ENCODE measurements around the gene TBC1D14.
A peak's percentile ranks its signal among the peaks of the same experiment; 100 is the strongest.

Gene TBC1D14

DNA sequence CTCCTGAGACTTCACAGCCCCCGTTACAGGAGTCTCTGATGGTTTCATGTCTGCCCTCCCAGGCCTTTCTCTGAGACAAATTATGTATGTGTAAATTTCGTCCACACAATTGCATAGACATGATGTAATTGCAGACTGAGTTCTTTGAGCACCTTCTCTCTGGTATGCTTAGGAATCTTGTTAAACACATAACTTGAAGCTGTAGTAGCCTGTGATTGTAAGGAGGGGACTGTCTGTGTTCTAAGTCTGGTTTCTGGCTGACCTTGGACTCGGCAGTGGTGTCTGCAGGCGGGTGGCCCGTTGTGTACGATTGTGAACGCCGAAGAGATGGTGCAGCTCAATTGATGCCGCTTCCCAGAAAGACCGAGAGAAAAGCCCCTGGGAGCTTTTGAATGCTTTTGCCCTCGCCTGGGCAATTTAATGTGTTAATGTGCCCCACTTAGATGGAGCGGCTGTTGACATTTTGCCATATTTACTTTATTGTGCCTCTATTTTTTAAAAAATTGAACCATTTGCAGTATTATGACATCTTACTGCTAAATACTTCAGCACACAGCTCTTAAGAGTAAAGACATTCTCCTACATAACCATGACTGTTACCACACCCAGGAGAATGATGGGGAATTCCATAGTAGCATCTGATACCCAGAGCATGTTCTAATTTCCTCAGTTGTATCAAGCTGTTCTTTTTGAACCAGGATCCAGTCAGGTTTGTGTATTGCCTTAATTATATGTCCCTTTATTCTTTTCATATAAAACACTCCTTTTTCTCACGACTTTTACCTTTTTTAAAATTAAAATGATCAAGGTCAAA lies 75.2 kb downstream of the TBC1D14 start:
- no peak for DNase-seq

DNA sequence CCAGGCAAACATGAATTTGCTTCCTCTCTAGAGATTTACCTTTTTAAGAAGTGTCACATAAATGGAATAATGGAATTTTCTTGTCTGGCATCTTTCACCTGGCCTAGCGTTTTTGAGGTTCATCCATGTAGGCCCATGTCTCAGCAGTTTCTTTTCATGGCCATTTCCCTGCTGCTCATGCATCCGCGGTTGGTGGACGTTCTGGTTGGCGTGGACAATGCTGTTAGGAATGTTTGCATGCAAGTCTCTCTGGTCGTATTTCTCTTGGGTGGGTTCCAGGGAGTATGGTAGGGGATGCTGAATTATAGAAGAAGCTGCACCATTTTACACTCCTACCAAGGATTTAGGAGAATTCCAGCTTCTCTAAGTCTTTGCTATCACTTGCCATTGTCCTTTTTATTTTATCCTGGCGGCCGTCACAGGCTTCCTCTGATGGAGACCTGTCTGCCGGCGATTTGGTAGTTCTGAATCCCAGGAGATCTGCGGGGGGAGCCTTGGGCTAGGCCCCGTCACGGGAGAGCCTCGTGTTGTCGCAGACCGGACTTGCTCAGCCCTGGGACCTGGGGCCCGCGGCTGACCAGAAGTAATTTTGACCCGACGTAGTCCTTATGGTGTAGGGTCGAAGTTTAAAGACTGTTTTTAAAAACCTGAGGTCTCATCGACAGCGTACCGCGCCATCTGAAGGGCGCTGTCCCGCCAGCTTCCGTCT lies 76.6 kb downstream of the TBC1D14 start:
- peak in 1 of 2 experiments; percentile 17 for DNase-seq

DNA sequence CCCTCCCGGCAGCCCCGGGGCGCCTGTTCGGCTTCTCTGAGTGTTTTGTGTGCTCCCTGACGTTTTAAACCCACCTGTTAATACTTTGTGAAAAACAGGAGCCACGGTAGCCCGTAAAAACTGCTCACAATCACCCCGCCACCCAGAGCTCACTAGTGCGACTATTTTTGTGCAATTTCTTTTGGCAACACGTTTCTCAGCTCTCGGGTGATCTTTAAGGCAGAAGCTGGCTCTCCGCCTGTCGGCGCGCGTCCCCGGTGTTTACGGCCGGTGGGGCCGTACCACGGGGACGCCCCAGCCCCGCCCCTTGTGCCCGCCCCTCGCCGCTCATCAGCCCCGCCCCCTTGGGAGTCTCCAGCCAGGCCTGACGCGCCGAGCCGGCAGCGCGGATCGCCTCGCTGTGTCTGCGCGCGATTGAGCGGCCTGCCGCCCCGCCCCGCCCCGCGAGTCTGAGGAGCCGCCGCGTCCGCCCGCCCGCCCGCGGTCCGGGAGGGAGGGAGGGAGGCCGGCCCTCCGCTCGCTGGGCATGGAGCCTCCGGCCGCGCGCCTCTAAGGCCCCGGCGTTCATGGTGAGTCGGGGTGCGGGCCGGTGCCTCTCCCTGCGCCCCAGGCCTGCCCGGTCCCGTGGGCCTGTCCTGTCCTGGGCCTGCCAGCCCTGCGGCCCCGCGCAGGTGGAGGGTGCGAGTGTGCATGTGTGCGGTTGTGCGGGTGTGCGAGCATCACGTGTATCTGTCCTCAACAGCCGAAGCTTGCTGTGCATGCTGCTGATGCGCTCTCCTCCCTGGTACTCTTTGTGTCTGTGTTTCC lies 77.4 kb downstream of the TBC1D14 start:
- DNase-seq = peak; percentile 69 to 79

DNA sequence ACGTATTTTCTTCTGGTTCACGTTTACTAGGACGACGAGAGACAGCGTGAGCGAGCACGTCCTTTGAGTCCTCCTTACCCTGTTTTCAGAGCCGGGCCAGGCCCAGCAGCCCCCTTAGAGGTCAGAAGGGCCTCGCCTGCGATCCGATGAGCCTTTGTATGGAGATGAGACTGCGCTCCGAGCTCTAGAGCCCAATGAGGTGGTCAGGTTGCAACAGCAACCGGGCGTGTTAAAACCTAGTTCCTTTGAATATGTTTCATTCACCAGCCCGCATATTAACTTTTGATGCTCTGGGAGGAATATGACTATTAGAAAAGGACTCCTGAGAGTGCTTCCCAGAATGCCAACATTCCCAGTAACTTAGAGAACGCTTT lies 77.9 kb downstream of the TBC1D14 start:
- DNase-seq = no peak

DNA sequence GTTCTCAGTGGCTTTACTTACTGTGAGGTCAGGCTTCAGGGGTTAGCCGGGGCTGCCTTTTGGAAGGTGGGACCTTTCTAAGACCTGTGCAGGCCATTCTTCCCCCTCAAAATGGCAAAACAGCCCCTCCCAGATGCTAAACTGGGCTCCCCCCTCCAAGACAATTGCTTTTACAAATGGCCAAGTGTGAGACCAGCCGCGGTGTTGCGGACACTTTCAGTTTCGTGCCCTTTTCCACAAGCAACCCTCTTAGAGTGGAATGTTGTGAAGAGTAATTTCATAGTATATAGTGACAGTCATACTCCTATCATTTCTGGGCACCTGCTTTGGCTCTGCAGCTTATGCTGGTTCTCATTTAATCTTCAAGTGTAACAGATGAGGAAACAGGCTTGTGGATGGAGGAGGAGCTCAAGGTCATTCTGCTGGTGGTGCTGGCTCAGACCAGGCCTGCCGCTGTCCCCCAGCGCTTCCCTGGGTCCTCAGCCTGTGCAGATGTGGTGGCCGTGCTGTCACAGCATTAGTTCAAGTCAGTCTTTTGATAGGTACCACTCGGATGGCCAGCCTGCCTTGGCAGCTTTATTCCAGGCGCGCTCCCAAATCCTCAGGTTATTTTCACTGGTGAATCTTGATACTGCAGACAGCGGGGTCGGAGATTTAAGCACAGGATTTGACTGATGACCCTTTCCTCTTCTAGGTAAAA lies 78.5 kb downstream of the TBC1D14 start:
- DNase-seq = no peak

DNA sequence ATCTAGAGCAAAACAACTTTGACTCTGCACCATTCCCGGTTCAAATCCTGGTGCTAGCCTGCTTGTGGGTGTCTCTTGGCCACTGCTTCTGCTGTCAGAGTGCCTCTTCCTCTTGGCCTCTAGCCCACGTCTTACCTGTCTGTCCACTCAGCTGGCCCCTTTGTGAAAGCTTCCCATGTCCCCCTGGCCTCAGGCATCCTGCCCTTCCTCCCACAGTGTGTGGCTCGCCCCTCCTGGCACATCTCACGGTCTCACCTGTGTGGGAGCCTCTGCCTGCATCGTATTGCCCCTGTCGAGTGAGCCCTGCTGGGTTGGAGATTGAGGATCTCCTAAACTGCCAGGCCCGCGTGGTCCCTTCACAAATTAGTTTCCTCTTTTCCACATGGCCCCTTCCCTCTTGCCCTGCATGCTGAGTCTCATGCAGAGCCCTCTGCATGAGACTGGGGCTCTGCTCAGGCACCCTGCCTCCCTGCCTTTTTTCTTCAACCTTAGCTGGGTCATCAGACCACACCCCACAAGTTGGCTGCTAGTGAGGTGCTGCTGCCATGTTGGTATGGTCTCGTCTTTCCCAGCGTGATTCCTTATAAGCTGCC lies 79.8 kb downstream of the TBC1D14 start:
- no peak for DNase-seq

DNA sequence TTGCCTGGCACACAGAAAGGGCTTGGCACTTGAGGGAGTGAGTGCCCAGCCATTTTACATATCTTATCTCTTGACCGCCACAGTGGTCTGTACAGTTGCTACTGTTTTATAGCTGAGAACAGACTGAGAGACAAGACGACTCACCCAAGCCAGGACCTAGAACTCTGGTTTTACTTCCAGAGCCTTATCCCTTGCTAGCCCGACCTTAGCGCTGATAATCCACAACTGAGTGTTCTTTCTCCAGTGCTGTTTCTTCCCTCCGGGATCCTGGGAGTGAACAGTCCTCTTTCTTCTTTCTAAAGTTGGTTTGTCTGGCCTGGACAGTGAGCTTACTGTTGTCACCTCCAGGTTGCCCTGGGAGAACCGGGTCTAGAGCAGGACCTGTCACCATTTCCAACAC lies 81.0 kb downstream of the TBC1D14 start:
- DNase-seq = no peak

DNA sequence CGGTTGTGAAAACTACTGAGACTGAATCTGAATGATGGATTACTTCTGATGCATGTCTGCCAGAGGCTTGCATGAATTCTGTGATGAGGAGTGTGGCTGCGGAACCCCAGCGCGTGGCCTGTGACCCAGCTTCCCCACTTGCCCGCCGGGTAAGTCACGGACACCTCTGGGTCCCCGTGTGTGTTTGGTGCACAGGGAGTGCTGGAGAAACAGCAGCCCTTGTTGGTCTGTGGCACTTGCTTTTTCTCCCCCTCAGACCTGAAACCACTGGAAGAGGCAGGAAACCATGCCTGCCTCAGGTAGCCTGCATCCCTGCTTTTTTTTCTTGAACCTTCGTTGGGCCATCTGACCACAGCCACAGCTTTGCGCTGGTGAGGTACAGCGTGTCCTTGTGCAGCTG lies 81.6 kb downstream of the TBC1D14 start:
- DNase-seq = no peak

DNA sequence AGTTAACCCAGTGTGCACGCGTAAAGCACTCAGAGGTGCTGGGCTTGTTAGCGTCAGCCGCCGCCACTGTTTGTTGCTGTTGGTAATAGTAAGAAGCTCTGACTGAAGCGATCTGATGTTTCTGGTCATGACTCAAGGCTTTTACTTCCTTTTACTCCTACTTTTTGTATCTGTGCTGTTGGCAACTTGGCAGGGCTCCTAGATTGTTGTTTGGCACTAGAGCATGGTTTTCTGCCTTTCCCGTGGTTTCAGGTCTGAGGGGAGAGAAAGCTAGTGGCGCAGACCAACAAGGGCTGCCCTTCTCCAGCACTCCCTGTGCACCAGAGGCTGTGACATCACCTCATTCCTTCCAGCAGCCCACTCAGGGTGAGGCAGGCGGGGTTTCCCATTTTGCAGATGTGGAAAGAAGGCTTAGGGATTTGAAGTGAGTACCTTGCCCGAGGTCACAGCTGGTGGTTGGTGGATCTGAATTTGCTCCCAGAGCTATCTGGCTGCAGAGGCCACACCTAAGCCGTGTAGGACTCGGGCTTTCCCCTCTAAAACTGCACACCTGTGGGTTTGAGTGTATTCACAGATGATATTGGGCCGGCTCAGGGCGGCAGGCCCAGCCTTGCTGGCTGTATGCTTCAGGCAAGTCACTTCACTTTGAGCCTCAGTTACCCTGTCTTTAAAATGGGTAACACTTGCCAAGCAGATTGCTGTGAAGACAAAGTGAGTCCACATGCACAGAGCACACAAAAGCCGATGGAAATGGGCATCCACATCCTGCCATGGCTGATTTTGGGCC lies 82.3 kb downstream of the TBC1D14 start:
- no peak for DNase-seq

DNA sequence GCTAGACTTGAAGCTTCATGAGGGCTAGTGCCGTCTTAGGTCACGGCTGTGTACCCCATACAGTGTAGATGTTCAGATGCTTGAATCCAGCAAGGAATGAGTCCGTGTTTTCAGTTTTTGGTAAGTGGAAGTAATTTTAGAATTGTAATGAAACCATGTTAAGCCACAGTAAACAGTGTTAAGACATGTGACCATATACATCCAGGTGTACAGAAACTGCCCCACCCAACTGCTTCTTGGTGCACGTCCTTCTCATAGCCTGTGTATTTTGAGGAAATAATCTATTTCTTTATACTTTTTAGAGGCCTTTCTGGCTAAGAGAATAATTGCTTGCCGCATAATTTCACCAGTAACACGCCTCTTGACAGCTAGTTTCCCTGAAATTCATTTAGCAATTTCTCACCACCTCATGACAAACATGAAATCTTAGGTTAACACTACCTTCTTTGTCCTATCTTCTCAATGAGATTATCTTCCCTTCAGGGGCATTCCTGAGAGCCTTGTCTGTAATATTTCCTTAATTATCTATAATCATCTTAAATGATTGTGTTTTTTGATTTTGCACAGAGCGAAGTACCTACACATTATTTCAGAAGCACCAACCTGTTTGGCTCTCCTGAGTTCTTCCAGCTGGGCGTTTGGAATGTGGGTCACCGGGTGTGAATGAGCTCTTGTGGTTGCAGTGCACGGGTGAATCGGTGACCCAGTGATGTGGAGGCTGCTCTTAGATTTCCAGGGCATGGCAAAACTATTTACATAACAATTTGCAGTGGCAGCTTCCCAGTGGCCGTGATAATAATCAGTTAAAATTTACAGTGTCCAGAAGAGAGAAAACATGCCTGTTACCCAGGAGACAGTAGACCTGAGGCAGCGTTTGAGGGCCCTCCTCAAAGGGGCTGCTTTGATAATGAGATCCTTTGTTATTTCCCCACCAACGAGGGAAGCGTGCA lies 83.4 kb downstream of the TBC1D14 start:
- DNase-seq = no peak

DNA sequence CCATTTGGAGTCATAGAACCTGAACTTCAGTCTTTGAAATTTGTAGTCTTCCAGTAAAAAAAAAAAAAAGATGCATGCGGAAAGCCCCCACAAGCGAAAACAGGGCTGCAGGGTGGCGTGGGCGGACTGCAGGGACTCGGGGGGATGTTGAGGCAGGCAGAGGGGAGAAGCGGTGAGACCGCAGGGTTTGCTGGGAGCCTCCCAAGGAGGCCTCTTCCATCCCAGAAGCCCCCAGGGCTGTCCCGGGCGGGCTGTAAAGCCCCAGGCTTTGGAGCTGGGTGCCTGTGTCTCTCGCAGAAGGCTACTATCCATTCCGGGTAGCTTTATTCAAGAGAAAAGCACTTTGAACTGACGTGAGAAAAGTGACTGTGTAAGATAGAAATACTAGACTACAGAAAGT lies 86.9 kb downstream of the TBC1D14 start:
- DNase-seq = no peak

DNA sequence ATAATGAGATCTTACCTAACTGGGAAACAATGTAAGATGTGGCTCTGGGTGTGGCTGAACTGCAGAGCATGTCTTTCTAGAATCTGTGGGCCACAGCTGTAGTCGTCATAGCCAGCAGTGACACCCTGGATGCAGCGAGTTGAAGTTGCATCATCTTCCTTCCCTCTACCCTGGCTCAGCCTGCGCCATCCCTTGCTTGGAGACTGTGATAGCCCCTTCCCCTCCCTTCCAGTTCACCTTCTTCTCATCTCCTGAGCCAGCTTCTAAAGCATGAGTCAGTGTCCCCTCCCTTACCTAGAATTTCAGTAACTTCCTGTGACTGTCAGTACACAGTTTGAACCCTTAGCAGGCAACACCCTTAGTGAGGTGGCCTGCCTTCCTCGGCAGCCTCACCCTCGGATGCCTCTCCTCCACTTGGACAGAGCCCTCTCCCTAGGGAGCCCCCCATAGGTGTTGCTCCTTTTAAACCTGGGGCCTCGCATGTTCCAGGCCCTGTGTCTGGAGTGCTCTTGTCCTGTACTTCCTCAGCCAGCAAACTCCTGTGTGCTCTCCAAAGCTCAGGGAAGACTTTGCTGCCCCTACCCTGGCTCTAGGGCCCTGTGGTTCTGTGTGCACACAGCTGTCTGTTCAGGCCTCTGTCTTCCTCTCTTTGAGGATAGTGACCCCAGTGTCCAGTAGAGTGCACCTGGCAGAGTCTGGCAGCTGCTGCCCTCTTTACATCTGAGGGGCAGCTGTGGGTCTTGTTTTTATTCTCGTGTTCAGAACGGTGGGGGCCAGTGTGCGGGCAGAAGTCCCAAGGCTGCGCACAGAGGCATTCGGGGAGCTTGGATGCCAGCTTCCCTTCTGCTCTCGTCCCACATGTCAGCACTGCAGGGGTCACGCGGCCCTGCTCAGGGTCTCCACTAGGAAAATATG lies 89.8 kb downstream of the TBC1D14 start:
- DNase-seq = peak in 1 of 2 experiments; percentile 18

DNA sequence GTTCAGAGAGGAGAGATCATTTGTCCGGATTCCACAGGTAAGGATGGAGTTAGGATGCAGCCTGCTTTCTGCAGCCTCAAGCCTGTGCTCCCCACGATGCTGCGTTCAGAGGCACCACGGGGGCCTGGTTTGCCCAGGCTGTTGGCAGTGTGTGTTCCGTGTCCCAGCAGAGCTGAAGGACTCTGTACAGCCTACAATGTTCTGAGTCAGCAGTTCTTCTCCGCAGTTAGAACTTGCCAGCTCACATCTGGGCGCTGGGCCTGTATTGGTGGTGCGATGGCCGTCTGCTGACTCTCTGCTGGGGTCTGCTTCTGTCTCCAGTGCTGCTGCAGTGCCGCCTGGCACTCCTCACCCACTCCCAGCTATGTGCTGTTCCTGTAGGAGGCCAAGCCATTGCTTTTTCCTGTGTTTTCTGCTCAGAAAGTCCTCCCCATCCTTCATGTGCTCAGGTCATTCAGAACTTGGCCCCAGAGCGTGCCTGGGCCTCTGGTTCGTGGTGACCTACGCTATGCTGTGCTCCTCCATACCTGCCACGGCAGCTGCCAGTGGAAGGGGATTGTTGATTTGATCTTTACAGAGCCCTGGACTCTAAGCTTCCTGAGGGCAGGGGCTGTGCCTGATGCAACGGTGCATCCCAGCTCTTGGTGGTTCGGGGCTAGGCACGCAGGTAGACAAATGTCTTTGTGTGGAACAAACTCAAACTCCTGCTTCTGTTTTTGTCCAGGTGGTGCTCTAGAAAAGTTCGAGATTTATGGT lies 91.0 kb downstream of the TBC1D14 start:
- DNase-seq = no peak

DNA sequence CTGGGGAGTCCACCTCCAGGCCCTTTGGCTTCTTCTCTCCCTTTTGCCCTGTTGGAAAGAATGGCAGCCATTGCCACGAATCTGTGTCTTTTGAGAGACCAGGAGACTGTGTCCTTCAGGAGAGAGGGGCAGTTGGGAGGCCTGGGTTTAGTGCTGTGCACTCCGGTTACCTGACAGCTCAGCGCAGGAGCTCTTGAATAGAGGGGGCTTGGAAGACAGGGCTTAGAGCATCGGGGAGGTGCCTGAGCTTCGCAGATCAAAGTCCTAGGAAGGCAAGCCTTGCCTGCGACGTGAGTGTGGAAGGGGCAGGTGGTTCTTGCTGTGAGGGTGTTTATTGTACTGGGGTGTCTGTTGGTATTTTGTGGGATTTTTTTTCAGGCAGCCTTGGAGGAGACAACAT lies 91.6 kb downstream of the TBC1D14 start:
- DNase-seq = no peak

DNA sequence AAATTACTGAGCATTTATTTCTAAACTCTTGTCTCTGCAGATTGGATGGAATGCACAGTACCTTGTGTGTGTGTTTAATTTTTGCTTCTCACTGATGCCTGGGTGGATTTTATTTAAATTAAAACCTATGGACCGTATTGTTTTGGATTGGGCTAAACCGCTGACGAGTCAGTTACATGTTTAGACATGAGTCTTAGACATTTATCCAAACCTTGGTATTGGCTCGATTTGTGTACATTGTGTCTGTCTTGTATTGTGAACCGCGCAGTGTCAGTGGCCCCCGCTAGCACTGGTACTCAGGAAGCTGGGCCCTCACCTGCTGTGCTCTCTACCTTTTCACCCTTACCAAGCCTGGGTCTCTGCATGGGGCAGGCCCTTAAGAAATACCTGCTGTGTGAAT lies 92.7 kb downstream of the TBC1D14 start:
- no peak for DNase-seq

DNA sequence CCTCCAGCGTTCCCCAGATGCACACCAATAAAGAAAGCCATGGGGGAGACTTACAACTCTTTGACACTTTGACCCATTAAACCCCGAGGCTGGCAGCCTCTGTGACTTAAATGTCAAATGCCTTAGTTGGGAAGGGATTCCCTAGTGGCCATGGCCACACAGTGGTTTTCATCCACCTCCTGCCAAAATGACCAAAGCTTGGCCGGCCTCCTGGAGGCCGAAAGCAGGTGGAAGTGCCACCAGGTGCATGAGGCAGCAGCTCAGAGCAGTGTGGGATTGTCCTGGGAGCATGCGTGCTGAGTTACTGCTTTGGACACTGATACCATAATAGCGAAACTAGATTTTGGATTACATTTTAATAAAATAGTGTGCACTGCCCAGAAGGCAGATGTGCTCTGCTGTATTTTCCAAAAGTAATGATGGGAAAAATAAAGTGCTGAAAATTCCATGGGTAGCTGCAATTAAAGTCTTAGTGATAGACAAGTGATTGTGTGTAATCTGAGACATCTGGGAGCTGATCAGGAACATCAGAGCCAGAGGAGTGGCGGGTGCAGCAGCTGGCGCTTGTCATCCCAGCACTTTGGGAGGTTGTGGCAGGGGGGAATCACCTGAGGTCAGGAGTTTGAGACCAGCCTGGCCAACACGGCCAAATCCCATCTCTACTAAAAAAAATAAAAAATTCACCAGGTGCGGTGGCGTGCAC lies 93.7 kb downstream of the TBC1D14 start:
- no peak for DNase-seq

DNA sequence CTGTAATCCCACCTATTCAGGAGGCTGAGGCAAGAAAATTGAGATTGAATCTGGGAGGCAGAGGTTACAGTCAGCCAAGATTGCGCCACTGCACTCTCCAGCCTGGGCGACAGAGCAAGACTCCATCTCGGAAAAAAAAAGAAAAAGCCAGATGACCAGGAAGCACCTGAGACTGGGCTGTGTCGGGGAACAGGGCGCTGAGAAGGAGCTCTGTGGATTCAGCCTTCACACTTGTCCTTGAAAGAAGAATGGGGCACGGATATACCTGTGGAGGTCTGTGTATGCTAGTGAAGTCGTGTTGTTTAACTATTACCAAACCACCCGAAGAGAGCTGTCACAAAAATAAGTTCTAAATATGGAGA lies 94.2 kb downstream of the TBC1D14 start:
- no peak for DNase-seq

DNA sequence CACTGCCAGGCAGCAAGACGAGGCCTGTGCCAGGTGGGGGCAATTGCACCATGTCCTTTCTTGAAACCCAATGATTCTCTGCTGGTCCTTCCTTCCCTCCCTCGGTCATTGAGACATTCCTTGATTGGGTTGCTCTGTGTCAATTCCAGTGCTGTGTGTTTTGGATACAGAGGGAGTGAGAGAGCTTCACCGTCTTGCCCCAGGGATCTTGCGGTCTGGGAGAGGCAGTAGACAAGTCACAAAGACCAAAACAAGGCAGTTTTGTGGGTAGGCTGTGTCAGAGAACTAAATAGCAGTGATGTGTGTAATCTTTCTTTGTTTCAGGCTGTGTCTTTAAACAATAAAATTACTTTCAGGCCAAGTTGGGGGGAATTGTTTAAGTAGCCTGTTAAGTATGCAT lies 94.7 kb downstream of the TBC1D14 start:
- DNase-seq = no peak
